ENCODE results near the gene SLC22A31. TPM values are rescaled to one million over a fixed set of nuclear protein-coding genes. Genes with fewer than 3 reads are reported as not detected.
"Not testable (repeated sequence)": the region's sequence is repeated elsewhere in the genome, so short reads cannot be mapped to it uniquely, and the experiment has no call there.

The SLC22A31 gene
- total RNA-seq, 1 donor from 2014 or later, result 1.6 TPM

GRCh38 chr16:89166696-89167424 lies 33.5 kb downstream of the SLC22A31 start:
- no peak for DNase-seq (ENCODE audit: low spot score)

GRCh38 chr16:89165681-89165979 lies 34.7 kb downstream of the SLC22A31 start:
- not testable (repeated sequence) for DNase-seq (ENCODE audit: low spot score)

- no peak for DNase-seq (ENCODE audit: low spot score)
These were observed 35.3 kb downstream of the SLC22A31 start for GRCh38 chr16:89164847-89165680.

- DNase-seq (ENCODE audit: low spot score), result no peak
These were observed 35.9 kb downstream of the SLC22A31 start for GRCh38 chr16:89164436-89164835.

- no peak for DNase-seq (ENCODE audit: low spot score)
These were observed 37.0 kb downstream of the SLC22A31 start for GRCh38 chr16:89163297-89163696.

- DNase-seq (ENCODE audit: low spot score), result no peak
These were observed 38.3 kb downstream of the SLC22A31 start for GRCh38 chr16:89161763-89162713.

- no peak for DNase-seq (ENCODE audit: low spot score)
These were observed 39.2 kb downstream of the SLC22A31 start for GRCh38 chr16:89160977-89161701.

GRCh38 chr16:89159850-89160354 lies 40.4 kb downstream of the SLC22A31 start:
- no peak for DNase-seq (ENCODE audit: low spot score)

- DNase-seq (ENCODE audit: low spot score), result no peak
These were observed 41.1 kb downstream of the SLC22A31 start for GRCh38 chr16:89159066-89159849.

- DNase-seq (ENCODE audit: low spot score), result no peak
These were observed 42.6 kb downstream of the SLC22A31 start for GRCh38 chr16:89157778-89158177.

GRCh38 chr16:89156740-89157645 lies 43.3 kb downstream of the SLC22A31 start:
- DNase-seq (ENCODE audit: low spot score), result no peak

GRCh38 chr16:89155851-89156739 lies 44.2 kb downstream of the SLC22A31 start:
- no peak for DNase-seq (ENCODE audit: low spot score)

- DNase-seq (ENCODE audit: low spot score), result peak; percentile 74
These were observed 45.1 kb downstream of the SLC22A31 start for GRCh38 chr16:89155184-89155679.

GRCh38 chr16:89154390-89155183 lies 45.8 kb downstream of the SLC22A31 start:
- no peak for DNase-seq (ENCODE audit: low spot score)

GRCh38 chr16:89153848-89154271 lies 46.5 kb downstream of the SLC22A31 start:
- DNase-seq (ENCODE audit: low spot score), result no peak

- no peak for DNase-seq (ENCODE audit: low spot score)
These were observed 47.3 kb downstream of the SLC22A31 start for GRCh38 chr16:89152831-89153700.
